ENCODE data around the gene SMR3A.

DNA sequence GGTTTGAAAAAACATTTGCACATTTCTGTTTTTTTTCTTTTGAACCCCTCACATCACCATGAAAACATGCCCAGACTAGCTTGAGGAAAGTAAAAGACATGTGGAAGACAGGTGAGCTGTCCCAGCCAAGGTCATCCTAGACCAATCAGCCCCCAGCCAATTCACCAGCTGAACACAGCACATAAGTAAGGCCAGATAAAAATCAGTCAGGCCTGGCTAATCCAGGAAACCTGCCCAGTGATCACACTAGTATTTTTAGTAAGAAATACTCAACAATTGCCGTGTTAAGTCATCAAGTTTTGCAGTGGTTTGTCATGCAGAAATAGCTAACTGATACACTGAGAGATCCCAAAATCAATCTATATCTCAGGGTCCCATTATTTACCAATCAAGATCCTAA, 4.4 kb upstream of the SMR3A start:
- TF ChIP-seq, protein P1, sequence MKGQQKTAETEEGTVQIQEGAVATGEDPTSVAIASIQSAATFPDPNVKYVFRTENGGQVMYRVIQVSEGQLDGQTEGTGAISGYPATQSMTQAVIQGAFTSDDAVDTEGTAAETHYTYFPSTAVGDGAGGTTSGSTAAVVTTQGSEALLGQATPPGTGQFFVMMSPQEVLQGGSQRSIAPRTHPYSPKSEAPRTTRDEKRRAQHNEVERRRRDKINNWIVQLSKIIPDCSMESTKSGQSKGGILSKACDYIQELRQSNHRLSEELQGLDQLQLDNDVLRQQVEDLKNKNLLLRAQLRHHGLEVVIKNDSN (IDR thresholded peaks at IDR 0.05; ENCODE audit: borderline replicate concordance, low read depth), result no peak
- TF ChIP-seq ELF1 (IDR thresholded peaks at IDR 0.05), result no peak
- TF ChIP-seq CTCF (IDR thresholded peaks at IDR 0.05), result no peak
